SIG-M5 treated with dmso at 0.1 percent for 504 hours (cell line): Measurements from ENCODE around the gene SPRR1B.
"Not testable (repeated sequence)": the region's sequence is repeated elsewhere in the genome, so short reads cannot be mapped to it uniquely, and the experiment has no call there.

Source experiments
- DNase-seq: peaks from one replicate; lab custom pipeline; 2025; ENCODE audit not compliant: unreplicated experiment; lab: John Stamatoyannopoulos, UW

The SPRR1B gene

DNA sequence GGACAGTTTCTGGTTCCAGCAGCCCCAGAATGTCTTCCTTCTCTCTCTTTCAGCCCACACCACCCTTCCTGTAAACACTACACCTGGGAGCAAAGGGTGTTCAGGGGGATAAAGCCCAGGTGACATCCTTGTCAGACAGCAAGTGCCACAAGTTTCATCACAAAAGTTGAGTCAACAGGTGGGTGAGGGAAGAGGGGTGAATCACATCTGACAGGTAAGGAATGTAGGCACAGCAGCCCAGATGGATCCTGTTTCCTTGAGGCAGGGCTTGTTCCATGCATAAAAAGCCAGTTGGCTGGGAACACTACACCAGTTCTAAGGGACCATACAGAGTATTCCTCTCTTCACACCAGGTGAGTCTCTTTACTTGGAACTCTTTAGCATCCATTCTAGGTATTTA lies at the start of gene SPRR1B:
TSS of gene SPRR1B (plus strand) at position 309 of the 400 bp plus-strand sequence. CDS start 1,143 bp downstream, outside the sequence.
- no peak for DNase-seq

- no peak for DNase-seq
Measured at GRCh38 chr1:152982076-152982475, 48.9 kb upstream of the SPRR1B start.

GRCh38 chr1:152983234-152983633 lies 47.8 kb upstream of the SPRR1B start:
- no peak for DNase-seq

GRCh38 chr1:152983743-152984142 lies 47.3 kb upstream of the SPRR1B start, which contains the start of gene SPRR1A:
Gene SPRR1A, plus strand, starts transcription at chr1:152984081. Its CDS starts 1,150 bp downstream, at chr1:152985231.
- DNase-seq, result no peak

- DNase-seq, result no peak
Measured at GRCh38 chr1:152986578-152986977, 44.4 kb upstream of the SPRR1B start.

DNA sequence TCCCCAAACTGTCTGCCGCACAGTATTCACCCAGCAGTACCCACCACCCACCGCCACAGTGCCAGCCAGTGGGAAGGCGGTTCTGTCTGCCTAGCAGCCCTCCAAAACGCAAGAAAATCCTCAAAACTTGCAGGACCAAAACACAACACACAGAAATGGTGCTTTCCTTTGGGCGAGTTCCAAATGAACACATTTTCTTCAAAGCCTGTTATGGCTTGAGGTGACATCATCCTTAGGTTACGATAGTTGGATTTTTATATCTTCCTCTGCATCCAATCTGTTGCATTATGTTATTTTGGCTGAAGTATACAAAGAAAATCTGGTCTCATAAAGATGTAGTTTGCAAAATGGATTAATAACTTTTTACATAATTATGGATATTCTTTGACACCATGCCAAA lies 37.8 kb upstream of the SPRR1B start:
- no peak for DNase-seq

GRCh38 chr1:152995842-152996241 lies 35.2 kb upstream of the SPRR1B start:
- DNase-seq, result no peak

- DNase-seq, result no peak
Measured at GRCh38 chr1:152996633-152997400, 34.2 kb upstream of the SPRR1B start.

DNA sequence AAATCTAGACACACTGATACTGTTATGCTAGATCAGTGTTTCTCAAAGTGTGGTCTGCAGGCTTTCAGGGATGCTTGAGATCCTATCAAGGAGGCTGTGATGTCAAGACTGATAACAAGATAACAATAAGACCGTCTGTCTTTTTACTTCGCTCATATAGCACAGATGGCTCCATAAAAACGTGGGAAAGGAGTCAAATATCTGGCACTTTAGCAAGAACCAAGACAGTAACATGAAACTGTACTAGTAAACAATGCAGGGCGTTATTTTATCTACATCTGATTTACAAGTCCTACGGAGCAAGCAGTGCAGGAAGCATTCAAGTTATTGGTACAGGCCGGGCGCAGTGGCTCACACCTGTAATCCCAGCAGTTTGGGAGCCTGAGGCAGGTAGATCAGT lies 33.1 kb upstream of the SPRR1B start:
- DNase-seq, result no peak

GRCh38 chr1:152998476-152998875 lies 32.5 kb upstream of the SPRR1B start:
- no peak for DNase-seq

DNA sequence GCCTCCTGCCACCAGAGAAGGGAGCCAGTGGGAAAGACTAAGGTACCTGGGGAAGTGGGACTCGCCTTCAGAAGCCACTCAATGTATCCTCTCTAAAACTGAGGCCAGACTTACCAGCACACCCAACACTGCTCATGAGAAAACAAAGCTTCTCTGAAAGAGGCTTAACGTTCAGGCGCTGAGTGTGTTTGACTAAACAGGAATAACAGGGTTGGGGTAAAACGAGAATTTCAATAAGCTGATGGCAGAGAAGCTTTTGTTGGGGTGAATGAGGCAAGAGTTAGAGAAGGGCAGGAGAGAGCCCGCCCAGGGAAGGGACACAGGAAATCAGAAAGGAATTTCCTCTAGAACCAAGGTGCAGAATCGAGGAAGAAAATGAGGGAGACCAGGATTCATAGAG lies 31.2 kb upstream of the SPRR1B start:
- DNase-seq, result no peak

- DNase-seq, result no peak
Measured at GRCh38 chr1:153000294-153000693, 30.7 kb upstream of the SPRR1B start.

GRCh38 chr1:153001382-153001781 lies 29.6 kb upstream of the SPRR1B start, which contains the start of gene SPRR3:
Gene SPRR3, plus strand, starts transcription at chr1:153001749. Its CDS starts 1,272 bp downstream, at chr1:153003021.
- no peak for DNase-seq

GRCh38 chr1:153011235-153011758 lies 19.7 kb upstream of the SPRR1B start:
- not testable (repeated sequence) for DNase-seq

DNA sequence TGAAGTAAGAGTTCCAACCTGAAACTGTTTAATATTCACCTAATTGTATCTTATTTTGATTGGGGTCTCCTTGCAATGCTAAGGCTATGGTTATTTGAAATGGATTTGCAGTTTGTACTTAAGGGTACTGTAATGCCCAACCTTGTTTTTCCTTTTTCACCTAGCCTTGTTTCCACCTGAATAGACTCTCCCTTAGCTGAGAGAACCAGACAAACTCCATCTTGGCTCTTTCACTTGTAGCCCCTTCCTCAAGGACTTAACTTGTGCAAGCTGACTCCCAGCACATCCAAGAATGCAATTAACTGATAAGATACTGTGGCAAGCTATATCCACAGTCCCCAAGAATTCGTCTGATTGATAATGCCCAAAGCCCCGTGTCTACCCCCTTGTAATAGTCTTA lies 9.2 kb upstream of the SPRR1B start:
- DNase-seq, result not testable (repeated sequence)

DNA sequence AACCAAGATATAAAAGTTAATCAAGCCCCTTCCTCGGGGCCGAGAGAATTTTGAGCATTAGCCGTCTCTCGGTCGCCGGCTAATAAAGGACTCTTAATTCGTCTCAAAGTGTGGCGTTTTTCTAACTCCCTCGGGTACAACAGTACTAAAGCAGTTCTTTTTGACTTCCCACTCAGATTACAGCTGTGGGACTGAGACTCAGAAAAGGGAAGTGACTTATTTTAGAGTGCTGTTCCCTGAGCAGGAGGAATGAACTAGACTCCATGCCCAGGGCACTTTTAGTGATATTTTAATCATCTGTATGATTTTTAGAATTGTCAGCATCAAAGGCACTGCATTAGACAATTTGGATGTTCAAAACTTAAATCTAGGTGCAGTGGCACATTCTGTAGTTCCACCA lies 8.7 kb upstream of the SPRR1B start:
- DNase-seq, result peak; percentile 30

DNA sequence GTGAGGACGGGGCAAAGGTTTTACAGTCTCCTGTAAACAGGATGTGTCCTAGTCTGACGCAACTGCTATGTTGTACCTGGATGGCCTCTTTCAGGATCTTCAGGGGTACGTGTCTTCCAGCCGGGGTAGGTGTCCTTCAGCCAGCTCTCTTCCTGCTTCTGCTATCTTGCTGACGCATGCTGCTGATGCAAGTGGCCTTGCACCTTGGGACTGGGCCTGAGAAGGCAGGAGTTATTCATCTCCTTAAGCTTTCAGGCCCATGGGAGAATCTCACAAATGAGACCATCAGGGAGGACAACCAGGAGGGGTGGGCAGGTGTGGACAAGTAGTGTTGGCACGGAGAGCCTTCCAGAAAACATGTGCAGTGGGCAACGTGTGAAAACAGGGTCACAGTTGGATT lies 7.9 kb upstream of the SPRR1B start:
- no peak for DNase-seq

GRCh38 chr1:153024413-153024812 lies 6.6 kb upstream of the SPRR1B start:
- no peak for DNase-seq

GRCh38 chr1:153025797-153026196 lies 5.2 kb upstream of the SPRR1B start:
- DNase-seq, result no peak

GRCh38 chr1:153028766-153029165 lies 2.2 kb upstream of the SPRR1B start:
- DNase-seq, result no peak

DNA sequence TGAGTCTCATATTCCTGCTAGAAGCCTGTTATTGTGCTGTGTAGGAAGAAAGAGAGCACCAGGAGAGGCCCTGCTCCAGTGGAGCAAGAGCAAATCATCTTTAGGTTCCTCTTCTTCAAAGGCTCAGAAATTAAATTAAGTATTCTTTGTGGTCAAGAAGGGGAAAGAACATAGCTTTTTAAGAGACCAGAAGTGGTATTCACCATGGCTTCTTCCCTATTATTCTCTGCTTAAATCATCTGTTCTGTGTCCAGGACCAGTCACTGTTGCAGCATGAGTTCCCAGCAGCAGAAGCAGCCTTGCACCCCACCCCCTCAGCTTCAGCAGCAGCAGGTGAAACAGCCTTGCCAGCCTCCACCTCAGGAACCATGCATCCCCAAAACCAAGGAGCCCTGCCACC lies 1.1 kb downstream of the SPRR1B start:
- DNase-seq, result no peak

DNA sequence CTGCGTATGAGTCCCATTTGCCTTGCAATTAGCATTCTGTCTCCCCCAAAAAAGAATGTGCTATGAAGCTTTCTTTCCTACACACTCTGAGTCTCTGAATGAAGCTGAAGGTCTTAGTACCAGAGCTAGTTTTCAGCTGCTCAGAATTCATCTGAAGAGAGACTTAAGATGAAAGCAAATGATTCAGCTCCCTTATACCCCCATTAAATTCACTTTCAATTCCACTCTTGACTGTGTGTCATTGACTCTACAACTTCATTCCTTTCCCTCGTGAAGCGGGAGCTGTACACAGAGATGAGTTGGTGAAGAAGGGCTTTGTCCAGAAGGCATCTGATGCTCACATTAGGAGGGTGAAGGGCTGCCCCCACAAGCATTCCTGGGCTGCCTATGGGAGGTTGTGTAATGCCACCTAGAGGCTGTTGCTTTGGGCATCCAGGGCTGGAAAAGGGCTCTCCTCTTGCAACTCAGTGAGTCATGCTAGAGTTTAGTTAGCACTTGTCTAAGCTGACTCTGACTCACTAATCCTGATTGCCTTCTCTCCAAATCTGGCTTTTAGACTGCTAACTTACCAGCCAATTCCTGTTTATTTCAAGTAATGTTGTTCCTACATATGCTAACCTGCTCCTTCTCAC lies 1.8 kb downstream of the SPRR1B start:
- DNase-seq, result peak; percentile 54
